Cardiac muscle cell (in vitro differentiated cells and primary cell): ENCODE measurements around the gene CALR. TPM values are rescaled to one million over a fixed set of nuclear protein-coding genes. Genes with fewer than 3 reads are reported as not detected.

Experiments used
- DNase-seq, 2 donors: peaks; one replicate each; pipeline versions ENCODE4 v3.0.0 to v3.0.0-alpha.2; 2010 to 2017; ENCODE audit warnings: low read depth in 1 of 2, low spot score in 1 of 2
- H3K27ac ChIP-seq: fragments of 200-600 bp; sonication (generic); 2 replicates; pipeline ENCODE4 v1.5.1; 2016
- H3K27me3 ChIP-seq: fragments of 200-600 bp; sonication (generic); 2 replicates; pipeline ENCODE4 v1.6.0; 2016; ENCODE audit warnings: control low read depth
- H3K36me3 ChIP-seq: fragments of 200-600 bp; sonication (generic); 2 replicates; pipeline ENCODE4 v1.5.1; 2016; ENCODE audit warnings: control low read depth
- H3K4me1 ChIP-seq: fragments of 200-600 bp; sonication (generic); 2 replicates; pipeline ENCODE4 v1.8.1; 2017; ENCODE audit warnings: low read depth, mild to moderate bottlenecking, mixed run types
- H3K4me3 ChIP-seq: fragments of 200-600 bp; sonication (generic); 2 replicates; pipeline ENCODE4 v1.5.1; 2016; ENCODE audit warnings: mild to moderate bottlenecking
- H3K9me3 ChIP-seq: fragments of 200-600 bp; sonication (generic); 2 replicates; pipeline ENCODE4 v1.5.1; 2017; ENCODE audit warnings: low read depth, mild to moderate bottlenecking, control low read depth
- polyA plus RNA-seq: library from polyadenylated mRNA; unstranded; fragments of >200 nt; fragmentation: Nextera tagmentation; extraction: Ambion mirVana; gene quantifications from 2 replicates; pipeline ENCODE4 v1.2.1, GENCODE V29; 2016
- total RNA-seq: library from RNA; depleted of rRNA; stranded (reverse); fragments of >200 nt; gene quantifications from 2 replicates; pipeline ENCODE4 v1.2.3, GENCODE V29; 2016
- TF ChIP-seq, protein P1 (sequence below): IDR thresholded peaks from 2 replicates; pipeline ENCODE4 v1.5.1; 2012; ENCODE audit warnings: low read depth, mild to moderate bottlenecking, low read length

Gene CALR
- total and polyA plus RNA-seq, 2 experiments from 2014 or later = 615 to 856 TPM

DNA sequence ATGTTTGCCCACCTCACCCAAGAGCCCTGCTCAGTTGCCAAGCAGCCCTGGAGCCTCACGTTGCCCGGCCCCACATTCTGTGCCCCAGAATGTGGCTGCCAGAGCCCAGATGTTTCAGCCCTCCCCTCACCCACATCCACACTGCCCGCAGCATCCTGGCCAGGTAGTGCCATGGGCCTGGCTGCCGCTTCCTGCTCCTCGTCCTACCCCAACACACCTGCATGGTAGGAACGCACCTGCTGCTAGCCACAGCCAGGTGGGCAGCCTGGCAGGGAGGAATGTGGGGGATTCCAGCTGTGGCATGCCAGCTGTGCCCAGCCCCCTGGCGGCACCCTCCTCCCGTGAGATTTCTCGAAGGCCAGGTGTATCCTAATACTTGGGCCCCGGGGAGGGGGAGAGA, 49.4 kb downstream of the CALR start:
- Histone ChIP-seq H3K36me3 (no peaks in the 10 kb centered on the region), H3K4me3 (no peak overlapping the region), H3K27me3 (peaks cover 100% of the 10 kb centered on the region), H3K4me1 (no peaks in the 10 kb centered on the region), H3K27ac (no peak overlapping the region), H3K9me3 (no peaks in the 10 kb centered on the region)
- TF ChIP-seq, protein P1, sequence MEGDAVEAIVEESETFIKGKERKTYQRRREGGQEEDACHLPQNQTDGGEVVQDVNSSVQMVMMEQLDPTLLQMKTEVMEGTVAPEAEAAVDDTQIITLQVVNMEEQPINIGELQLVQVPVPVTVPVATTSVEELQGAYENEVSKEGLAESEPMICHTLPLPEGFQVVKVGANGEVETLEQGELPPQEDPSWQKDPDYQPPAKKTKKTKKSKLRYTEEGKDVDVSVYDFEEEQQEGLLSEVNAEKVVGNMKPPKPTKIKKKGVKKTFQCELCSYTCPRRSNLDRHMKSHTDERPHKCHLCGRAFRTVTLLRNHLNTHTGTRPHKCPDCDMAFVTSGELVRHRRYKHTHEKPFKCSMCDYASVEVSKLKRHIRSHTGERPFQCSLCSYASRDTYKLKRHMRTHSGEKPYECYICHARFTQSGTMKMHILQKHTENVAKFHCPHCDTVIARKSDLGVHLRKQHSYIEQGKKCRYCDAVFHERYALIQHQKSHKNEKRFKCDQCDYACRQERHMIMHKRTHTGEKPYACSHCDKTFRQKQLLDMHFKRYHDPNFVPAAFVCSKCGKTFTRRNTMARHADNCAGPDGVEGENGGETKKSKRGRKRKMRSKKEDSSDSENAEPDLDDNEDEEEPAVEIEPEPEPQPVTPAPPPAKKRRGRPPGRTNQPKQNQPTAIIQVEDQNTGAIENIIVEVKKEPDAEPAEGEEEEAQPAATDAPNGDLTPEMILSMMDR = no peak
- DNase-seq = no peak

DNA sequence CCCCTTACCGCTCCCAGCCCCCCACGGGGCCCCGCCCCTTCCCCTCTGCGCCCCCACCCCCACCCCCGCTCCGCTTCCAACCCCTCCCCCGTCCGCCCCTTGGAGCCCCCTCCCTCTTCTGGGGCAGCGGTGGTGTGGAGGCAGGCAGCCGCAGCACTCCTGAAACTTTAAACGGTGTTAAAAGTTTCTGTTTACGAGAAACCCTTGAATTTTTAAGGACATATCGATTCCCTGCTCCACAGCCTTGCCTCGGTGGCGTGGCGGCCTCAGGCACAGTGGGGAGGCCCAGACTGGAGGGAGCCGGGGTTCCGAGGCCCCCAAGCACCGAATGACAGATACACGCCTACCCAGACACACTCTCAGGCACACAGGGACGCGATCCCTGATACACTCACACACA, 52.0 kb downstream of the CALR start:
- Histone ChIP-seq H3K4me3 (no peak overlapping the region), H3K4me1 (no peaks in the 10 kb centered on the region), H3K36me3 (no peaks in the 10 kb centered on the region), H3K9me3 (no peaks in the 10 kb centered on the region), H3K27ac (no peak overlapping the region), H3K27me3 (peaks cover 99% of the 10 kb centered on the region)
- TF ChIP-seq, protein P1 = no peak
- DNase-seq = no peak

DNA sequence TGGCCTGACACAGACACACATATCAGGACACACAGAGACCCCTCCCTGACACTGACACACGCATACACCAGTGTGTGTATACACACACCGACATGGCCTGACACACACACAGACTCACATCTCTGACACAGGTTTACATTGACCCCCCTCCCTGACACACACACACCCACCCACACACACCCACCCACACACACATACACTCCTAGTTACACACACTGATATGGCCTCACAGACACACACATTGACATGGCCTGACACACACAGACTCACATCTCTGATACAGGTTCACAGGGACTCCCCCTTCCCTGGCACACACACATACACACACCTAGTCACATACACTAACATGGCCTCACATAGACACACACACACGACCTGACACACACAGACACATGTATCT, 52.4 kb downstream of the CALR start:
- TF ChIP-seq, protein P1 = no peak
- DNase-seq = no peak
- Histone ChIP-seq H3K36me3 (no peaks in the 10 kb centered on the region), H3K27me3 (peaks cover 96% of the 10 kb centered on the region), H3K27ac (no peak overlapping the region), H3K9me3 (no peaks in the 10 kb centered on the region), H3K4me3 (no peak overlapping the region), H3K4me1 (no peaks in the 10 kb centered on the region)

DNA sequence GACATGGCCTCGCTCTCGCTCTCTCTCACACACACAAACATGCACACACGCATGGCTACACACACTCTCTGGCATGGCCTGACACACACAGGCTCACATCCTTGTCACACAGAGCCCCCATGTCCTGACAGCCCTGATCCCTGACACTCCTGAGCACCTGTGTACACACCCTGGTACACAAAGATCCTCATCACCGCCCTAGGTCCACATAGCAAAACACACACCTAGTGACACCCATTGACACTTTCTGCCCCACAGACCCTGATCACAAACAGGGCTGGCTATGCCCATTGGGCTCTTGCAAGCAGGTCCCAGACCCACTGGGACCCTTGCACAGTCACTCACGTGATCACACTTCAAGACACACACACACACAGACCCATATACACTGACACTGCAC, 52.9 kb downstream of the CALR start:
- Histone ChIP-seq H3K27me3 (peaks cover 96% of the 10 kb centered on the region), H3K4me1 (no peaks in the 10 kb centered on the region), H3K9me3 (no peaks in the 10 kb centered on the region), H3K4me3 (no peak overlapping the region), H3K36me3 (no peaks in the 10 kb centered on the region), H3K27ac (no peak overlapping the region)
- DNase-seq = no peak
- TF ChIP-seq, protein P1 = no peak

DNA sequence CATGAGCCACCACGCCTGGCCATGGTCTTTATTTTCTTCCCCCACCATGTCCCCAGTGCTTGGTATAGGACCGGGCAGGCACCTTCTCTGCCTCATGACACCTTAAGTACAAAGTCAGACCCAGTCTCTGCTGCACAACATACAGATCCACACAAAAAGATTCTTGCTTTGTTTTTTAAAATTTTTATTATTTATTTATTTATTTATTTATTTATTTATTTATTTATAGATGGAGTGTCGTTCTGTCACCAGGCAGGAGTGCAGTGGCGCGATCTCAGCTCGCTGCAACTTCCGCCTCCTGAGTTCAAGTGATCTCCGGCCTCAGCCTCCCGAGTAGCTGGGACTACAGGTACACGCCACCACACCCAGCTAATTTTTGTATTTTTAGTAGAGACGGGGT, 54.3 kb downstream of the CALR start:
- no peaks in the 10 kb centered on the region for H3K36me3 ChIP-seq
- no peaks in the 10 kb centered on the region for H3K9me3 ChIP-seq
- H3K4me3 ChIP-seq = no peak overlapping the region
- no peak for DNase-seq
- TF ChIP-seq, protein P1 = no peak
- H3K27me3 ChIP-seq = peaks cover 96% of the 10 kb centered on the region
- H3K27ac ChIP-seq = no peak overlapping the region
- no peaks in the 10 kb centered on the region for H3K4me1 ChIP-seq

DNA sequence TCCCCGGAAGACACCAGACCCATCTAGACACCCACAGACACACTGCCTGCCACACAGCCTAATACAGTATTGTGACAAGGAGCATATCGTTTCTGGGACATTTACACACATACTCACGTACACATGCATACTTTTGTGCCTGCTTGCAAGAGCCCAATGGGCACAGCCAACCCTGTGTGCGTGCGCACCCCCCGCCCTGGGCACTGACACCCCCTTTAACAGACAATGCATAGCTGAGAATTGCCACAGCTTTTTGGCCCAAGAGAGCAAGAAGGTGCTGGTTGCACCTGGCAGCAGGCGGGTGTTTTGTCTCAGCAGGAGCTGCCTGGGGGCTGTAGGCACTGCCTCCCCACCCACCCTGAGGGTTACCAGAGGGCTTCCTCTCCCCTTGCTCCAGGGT, 55.2 kb downstream of the CALR start:
- Histone ChIP-seq H3K4me3 (no peak overlapping the region), H3K4me1 (no peaks in the 10 kb centered on the region), H3K27me3 (peaks cover 96% of the 10 kb centered on the region), H3K36me3 (no peaks in the 10 kb centered on the region), H3K27ac (no peak overlapping the region), H3K9me3 (no peaks in the 10 kb centered on the region)
- DNase-seq = no peak
- TF ChIP-seq, protein P1 = no peak
